Measurements from ENCODE around the gene ACADVL.

DNA sequence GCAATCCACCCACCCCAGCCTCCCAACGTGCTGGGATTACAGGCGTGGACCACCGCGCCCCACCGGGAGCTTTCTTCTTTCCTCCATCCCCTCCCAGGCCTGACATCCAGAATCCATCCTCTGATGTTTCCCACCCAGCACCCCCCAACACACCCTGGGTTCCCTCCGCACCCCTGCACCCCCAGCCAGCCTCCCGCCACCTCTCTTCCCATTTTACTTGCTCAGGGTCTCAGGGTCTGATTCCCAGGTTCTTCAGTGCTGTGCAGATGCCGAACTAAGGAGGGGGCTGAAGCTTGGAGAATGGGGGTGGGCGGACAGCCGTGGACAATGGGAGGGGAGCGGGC lies 40.8 kb upstream of the ACADVL start:
- TF ChIP-seq, protein P1, sequence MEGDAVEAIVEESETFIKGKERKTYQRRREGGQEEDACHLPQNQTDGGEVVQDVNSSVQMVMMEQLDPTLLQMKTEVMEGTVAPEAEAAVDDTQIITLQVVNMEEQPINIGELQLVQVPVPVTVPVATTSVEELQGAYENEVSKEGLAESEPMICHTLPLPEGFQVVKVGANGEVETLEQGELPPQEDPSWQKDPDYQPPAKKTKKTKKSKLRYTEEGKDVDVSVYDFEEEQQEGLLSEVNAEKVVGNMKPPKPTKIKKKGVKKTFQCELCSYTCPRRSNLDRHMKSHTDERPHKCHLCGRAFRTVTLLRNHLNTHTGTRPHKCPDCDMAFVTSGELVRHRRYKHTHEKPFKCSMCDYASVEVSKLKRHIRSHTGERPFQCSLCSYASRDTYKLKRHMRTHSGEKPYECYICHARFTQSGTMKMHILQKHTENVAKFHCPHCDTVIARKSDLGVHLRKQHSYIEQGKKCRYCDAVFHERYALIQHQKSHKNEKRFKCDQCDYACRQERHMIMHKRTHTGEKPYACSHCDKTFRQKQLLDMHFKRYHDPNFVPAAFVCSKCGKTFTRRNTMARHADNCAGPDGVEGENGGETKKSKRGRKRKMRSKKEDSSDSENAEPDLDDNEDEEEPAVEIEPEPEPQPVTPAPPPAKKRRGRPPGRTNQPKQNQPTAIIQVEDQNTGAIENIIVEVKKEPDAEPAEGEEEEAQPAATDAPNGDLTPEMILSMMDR (IDR thresholded peaks at IDR 0.05; ENCODE audit: low read length): no peak
- TF ChIP-seq EZH2 (IDR thresholded peaks at IDR 0.05; ENCODE audit: borderline replicate concordance, low read length): no peak

All from OCI-LY1 (cell line).